ENCODE results near the gene PHLPP1. TPM values are rescaled to one million over a fixed set of nuclear protein-coding genes. Genes with fewer than 3 reads are reported as not detected.
A peak's percentile ranks its signal among the peaks of the same experiment; 100 is the strongest.

Gene PHLPP1
- total RNA-seq, 1 donor from 2014 or later: 5.9 TPM

DNA sequence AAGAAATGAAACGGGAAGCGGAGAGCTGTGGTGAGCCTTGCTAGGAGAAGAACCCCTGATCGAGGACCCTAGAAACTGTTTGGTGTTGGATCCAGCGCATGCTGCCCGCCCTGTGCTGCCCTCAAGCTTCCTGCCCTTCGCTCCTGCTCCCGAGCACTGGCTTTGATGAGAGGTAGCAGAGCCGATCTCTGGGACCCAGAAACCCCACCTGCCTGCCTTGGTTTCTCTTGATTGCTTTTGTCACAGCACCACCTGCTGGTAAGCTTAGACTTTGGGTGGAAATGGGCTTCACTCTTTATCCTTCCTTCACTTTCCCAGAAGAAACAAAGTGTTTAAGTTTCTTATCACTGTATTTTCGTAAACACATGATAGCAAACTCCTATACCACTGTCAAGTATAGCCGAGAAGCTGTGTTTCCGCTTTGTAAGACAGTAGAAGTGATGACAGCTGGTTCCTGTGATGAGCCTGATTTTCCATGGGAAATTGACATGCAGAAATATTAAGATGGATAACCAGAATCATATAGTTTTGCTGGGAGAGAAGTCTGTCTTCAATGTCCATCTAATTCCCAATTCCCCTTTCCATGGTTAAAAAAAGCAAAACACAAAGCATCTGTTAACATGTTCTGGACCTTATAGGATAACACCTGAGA lies 267.4 kb downstream of the PHLPP1 start:
- peak; percentile 83 for ATAC-seq
- intact Hi-C loops (cut with micrococcal nuclease): loop anchor here (5.0 kb wide), 2 partner anchors 265 to 390 kb away; partner anchors contain the start of gene PHLPP1
- peak; percentile 51 for DNase-seq

DNA sequence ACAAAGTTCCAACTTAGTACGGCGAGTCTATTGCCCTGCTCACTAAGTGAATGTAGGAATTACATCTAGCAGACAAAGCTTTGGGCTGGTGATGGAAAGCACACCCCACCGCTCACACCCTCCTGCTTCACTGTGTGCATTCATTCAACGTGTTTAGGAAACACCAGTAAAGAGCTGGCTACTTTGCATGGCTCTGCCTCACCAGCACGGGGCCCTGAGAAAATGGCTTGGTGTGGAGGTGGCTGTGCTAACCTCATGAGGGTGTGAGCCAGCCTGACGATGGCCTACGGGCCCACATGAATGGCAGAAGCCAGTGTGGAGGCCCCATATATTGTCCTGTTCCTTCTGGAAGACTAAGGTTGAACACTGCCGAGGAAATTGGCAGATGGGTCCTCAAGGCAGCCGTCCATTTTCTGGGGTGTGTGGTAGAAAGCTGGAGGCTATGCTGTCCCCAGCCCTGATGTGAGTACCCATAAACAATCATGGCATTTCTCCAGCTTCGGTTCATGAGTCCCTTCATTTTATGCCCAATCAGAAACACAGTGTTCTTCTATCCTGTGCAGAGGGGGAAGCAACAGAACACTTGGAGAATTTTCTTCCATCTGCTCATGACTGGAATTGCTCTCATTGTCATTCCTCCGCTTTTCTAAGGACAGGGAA lies 269.4 kb downstream of the PHLPP1 start:
- intact Hi-C loops (cut with micrococcal nuclease): loop anchor here (5.0 kb wide), 2 partner anchors 267 to 392 kb away; partner anchors contain the start of gene PHLPP1
- ATAC-seq: no peak
- DNase-seq: no peak

DNA sequence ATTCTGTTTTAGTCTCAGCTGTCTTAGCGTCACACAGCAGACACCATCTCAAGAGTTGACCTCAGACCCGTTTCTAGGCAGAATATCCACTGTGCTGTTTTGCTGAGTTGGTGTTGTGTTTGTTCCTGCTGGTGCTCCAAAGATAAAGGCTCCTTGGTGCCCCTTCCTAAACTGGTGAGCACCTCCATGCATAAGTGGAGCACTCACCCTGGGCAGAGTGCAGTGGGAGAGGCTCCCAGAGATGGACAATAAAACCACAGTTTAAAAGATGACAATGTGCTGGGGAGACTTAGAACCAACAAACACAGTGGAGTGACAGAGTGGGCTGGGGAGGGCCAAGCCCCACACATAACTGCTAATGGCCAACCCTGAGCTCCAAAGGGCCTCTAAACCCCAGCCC lies 271.1 kb downstream of the PHLPP1 start:
- ATAC-seq (no peak), DNase-seq (no peak)
- intact Hi-C loops (cut with micrococcal nuclease): no loop called here

DNA sequence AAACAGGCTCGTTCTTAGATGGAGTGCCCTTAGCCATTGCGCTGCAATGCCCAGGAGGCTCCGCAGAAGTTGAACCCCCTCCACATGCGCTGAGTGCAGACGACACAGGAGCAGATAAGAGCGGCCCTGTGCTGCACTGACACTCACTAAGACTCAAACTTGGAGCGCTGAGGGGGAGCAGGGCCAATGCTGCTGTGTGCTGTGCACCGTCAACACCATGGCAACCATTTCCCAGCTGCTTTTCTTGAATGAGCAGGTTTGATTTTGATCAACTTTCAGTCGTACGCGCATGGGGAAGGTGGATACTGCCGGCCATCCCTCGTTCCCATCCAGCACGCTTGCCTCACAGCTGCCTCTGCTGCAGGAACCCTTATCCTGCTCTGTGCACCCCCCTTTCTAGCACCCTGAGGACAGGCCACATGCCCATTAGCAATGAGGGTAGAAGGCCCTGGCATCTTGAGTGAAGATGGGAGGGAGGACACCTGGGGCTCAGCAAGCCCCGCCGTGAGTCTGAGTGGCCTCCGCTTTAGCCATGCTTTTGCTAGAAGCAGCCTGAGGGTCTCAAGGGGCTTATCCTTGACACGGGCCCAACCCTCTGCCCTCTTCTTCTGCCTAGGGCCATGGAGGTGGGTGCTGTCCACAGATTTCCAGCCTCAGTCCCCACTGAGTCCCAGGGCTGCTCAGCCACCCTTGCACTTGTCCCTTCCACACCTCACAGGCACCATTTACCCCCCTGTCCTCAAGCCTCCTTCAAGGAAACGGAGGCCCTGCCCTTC lies 271.9 kb downstream of the PHLPP1 start:
- intact Hi-C loops (cut with micrococcal nuclease): no loop called here
- ATAC-seq (no peak), DNase-seq (no peak)

DNA sequence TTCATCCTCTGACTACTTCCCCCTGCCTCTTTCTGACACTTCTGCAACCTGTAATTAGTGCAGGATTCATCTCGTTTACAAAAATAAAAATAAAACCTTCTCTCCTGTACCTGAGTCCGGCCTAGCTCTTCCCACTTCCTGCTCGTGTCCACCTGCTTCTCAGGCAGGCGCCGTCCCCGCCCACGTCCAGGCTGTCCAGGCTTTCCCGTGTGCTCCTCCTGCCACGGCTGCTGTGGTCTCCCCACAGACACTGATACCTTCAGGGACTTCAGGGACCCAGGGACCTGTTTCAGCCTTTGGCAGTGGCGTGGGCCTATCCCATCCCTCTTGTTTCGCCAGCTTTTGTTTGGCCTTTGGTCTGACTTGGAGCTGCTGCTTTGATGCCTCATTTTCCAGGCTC lies 272.5 kb downstream of the PHLPP1 start:
- no peak for ATAC-seq
- intact Hi-C loops (cut with micrococcal nuclease): no loop called here
- no peak for DNase-seq

DNA sequence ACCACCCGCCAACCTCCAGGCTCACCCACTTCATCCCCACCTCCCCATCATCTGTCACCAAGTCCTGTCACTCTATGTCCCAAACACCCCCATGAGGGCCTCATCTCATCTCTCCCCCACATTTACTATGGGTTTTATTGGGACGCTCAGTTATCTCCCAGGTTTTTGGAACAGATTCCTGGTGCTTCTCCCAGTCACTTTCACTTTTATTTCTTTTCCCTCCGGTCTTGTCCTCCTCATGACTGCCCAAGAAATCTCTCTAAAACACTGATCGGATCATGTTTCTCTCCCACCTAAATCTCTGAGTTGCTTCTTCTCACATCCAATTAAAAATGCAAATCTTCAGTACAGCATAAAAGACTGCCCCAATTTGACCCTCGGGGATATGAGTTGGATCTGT lies 273.1 kb downstream of the PHLPP1 start:
- DNase-seq (no peak), ATAC-seq (no peak)
- intact Hi-C loops (cut with micrococcal nuclease): no loop called here

DNA sequence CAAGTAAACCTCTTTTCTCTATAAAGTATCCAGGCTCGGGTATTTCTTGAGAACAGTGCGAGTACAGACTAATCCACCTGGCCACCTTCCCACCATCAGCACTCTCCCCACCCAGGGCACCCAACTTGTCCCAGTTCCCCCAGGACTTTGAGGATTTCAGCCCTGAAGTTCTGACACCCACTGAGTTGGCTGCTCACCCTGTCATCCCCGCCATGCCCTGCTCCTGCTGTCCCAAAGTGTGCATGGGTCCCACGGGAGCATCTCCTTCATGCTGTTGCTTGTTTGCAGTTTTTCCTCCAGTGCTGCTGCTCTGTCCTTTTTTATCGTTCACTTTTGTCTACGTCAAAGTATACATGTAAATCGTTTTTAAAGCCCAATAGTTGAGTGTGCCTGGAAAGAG lies 273.9 kb downstream of the PHLPP1 start:
- no peak for DNase-seq
- intact Hi-C loops (cut with micrococcal nuclease): no loop called here
- no peak for ATAC-seq

DNA sequence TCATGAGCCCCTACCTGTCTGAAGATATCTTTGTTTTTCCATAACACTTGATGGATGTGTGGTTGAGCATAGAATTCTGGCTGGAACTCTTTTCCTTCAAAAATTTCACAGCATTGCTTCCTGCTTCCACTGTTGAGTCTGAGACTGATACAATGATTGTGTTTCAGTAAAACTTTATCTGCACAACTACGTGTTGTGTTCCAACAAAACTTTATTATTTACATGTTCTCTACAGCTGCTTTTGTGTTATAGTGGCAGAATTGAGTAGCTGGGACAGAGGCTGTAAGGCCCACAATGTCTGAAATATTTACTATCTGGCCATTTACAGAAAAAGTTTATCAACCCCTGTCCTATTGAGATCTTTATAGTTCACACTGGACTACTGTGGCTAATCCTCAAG lies 275.3 kb downstream of the PHLPP1 start:
- DNase-seq: no peak
- intact Hi-C loops (cut with micrococcal nuclease): no loop called here
- no peak for ATAC-seq

DNA sequence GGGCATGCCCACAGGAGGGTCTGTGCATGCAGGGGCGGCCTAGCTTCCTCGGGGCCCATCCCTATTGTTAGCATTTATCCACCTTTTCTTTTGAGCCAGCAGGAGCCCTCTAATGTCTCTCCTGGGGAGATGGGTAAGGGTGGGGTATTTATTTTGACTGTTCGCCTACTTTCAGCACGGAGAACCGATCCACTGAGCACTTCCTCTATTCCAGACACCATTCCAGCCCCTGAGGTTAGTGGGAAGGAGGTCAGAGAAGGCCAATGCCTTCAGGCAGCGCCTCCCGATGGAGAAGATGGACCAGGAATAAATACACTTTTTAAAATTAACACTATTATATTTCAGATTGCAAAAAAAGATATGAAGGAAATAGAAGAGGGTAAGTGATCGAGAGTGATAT lies 276.0 kb downstream of the PHLPP1 start:
- ATAC-seq: no peak
- DNase-seq: no peak
- intact Hi-C loops (cut with micrococcal nuclease): no loop called here

DNA sequence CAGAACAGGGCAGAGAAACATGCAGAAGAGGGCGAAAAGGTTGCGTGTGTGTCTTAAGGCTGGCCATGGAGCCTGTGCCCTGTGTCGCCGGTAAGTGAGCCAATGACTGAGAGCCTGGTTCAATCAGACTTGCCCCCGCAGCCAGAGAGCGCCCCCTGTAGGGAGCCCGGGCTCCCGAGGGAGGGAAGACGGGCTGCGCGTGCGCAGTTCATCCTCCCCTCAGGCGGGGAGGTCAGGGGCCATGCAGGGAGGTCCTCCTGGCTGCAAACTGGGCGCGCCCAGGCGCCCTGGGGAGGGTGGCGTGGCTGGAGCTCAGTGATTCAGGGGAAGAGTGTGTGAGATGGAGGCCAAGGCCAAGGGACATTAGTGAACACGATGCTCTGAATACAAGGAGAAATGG lies 276.6 kb downstream of the PHLPP1 start:
- intact Hi-C loops (cut with micrococcal nuclease): no loop called here

DNA sequence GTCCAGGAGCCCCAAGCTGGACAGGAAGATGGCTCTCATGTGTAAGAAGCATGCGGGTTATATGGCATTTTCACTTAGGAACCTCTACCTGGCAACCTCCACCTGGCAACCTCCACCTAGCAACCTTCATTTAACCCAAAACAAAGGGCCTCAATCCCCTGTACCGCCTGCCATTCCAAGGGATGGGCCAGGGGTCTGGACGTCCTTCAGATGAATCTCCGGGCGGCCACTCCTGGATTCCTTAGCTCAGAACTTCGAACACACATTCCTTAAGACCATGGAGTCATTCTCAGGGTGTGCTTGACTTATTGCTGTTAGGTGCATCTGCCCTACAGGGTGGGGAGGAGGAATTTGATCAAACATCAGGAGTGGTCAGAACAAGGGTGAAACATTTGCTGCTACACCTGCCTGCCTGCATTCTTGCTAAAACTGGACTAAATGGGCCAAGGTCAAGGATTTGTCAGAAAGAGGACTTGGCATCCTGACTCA lies 277.6 kb downstream of the PHLPP1 start:
- no peak for ATAC-seq
- no peak for DNase-seq
- intact Hi-C loops (cut with micrococcal nuclease): no loop called here

More for the DNA sequence above, 276.6 kb downstream of the PHLPP1 start:
- no peak for DNase-seq
- ATAC-seq: no peak

DNA sequence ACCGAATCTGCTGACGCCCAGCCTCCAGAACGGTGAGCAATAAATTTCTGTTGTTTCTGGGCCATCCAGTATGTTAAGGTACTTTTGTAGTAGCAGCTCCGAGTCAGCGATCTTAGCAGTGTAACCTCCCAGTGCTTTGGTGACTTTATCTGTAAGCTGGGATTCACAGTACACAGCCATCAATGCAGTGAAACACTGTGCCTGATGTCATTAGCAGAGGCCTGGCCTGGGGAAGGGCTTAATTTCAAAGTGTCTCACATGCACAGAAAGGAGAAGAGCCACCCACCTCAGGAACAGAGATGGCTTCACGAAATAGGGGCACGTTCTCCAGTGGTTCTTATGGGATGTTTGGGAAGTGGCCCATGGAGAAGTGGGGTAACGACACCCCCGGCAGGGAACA lies 281.2 kb downstream of the PHLPP1 start:
- DNase-seq (no peak), ATAC-seq (no peak)
- intact Hi-C loops (cut with micrococcal nuclease): no loop called here

DNA sequence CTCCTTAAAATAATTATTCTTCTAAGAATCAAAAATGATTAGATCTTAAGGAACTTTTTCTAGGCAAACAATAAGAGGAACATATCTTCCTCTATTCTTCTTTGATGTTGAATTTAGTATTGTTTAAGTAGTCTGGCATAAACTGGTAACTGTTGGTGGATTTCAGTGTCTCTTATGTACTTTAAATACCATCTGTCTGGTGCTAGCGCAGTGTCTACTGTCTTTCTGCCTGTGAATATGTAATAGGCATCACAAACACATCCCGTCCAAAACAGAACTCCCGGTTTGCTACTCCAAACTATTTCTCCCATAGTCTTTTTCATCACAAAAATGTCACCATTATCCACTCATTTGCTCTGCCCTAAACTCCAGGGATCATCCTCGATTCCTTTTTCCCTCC lies 281.7 kb downstream of the PHLPP1 start:
- ATAC-seq (no peak), DNase-seq (no peak)
- intact Hi-C loops (cut with micrococcal nuclease): no loop called here

DNA sequence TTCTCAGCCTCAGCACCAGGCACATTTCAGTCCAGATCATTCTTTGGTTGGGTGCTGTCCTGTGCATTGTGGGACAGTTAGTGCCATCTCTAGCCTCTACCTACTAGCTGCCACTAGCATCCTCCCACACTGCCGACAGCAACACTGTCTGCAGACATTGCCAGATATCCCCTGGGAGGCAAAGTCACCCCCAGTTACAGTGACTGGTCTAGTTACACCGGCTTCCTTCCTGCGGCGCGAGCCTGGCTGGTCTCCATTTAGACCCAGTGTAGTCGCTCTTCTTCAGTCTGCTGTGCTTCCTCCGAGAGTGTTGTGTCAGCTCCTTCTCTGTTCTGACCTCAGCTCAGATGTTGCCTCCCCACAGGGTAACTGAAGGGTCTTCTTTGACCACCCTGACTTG lies 283.1 kb downstream of the PHLPP1 start:
- intact Hi-C loops (cut with micrococcal nuclease): no loop called here
- ATAC-seq: no peak
- no peak for DNase-seq

DNA sequence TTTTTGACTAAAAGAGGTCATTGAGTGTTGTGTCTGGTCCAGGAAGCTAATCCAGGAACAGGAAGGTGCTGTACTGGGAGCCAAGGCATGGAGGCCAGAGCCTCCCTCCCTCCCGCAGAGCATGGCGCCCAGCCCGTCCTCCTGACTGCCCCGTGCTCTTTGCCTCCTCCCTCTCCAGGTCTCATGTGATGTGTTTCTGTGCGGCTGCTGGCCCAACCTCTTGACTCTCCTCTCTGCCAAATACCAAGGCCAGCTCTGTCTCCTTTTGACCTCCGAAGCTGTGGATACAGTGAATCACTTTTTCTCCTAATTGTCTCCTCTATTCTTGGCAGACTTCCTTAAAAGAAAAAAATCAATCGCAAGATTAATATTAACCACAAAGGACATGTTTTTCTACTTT lies 284.1 kb downstream of the PHLPP1 start:
- intact Hi-C loops (cut with micrococcal nuclease): no loop called here
- ATAC-seq (peak; percentile 90), DNase-seq (peak; percentile 72)

DNA sequence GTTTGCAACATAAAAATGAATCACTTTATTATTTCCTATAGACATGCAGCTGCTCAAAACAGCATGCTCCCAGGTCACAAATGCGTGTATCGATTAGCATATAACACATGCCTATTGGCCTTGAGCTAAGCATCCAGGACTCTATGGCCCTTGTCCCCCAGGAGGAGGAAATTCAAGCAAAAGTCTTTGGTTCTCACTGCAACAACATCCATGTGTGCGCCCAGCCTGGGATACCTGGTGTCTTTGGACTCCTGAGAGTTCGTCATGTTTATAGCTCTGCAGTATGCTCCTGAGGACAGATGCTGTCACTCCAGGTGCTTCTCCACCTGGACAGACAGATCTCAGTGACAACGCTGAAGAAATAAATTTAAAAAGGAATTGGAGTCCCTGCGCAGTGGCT lies 284.6 kb downstream of the PHLPP1 start:
- ATAC-seq: no peak
- no peak for DNase-seq
- intact Hi-C loops (cut with micrococcal nuclease): no loop called here

DNA sequence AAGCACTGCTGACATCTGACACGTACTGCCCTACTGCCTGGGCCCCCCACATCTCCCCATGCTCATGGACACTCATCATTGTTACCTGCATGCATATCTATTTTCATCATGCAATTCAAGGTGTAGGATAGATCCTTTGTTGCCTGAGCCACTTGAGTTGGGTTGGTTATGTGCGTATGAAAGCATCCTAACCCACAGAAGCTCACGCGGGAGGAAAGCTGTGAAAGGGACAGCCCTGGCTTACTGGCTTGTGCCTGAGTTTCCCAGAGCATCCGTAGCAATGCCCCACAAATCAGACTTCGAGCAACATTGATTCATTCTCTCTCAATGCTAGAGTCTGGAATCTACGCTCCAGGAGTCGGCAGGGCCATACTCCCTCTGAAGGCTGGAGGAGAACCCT lies 285.5 kb downstream of the PHLPP1 start:
- ATAC-seq (no peak), DNase-seq (no peak)
- intact Hi-C loops (cut with micrococcal nuclease): no loop called here

DNA sequence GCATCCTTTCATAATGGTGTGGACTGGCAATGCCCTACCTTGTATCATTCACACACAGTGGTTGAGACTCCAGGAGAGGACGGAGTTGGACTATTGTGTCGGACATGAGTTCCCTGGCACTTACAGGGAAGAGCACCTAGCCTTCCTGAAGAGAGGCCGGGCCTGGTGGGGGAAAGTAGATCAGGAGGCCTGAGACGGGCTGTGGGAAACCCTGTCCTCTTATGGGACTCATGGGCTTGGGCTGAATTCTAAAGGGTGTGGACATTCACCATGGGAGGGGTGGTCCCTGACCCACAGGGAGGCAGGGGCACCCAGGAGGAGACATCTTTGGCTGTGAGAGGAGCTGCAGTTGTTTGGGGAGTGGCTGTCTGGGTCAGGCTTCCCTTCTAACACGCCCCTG lies 286.5 kb downstream of the PHLPP1 start:
- DNase-seq (no peak), ATAC-seq (no peak)
- intact Hi-C loops (cut with micrococcal nuclease): no loop called here

DNA sequence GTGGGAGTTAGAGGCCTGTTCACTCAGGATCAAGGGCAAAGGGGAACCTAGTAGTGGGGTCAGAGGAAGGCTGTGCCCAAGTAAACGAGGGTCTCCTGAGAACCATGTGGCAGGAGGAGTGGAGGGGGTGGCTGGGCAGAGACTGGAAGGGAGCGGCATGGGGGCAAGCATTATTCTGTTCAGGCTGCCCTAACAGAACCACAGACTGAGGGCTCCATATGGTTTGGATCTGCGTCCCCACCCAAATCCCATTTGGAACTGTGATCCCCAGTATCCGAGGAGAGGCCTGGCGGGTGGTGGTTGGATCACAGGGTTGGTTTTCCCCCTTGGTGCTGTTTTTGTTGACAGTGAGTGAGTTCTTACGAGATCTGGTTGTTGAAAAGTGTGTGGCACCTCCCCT lies 287.0 kb downstream of the PHLPP1 start:
- no peak for ATAC-seq
- no peak for DNase-seq
- intact Hi-C loops (cut with micrococcal nuclease): no loop called here

DNA sequence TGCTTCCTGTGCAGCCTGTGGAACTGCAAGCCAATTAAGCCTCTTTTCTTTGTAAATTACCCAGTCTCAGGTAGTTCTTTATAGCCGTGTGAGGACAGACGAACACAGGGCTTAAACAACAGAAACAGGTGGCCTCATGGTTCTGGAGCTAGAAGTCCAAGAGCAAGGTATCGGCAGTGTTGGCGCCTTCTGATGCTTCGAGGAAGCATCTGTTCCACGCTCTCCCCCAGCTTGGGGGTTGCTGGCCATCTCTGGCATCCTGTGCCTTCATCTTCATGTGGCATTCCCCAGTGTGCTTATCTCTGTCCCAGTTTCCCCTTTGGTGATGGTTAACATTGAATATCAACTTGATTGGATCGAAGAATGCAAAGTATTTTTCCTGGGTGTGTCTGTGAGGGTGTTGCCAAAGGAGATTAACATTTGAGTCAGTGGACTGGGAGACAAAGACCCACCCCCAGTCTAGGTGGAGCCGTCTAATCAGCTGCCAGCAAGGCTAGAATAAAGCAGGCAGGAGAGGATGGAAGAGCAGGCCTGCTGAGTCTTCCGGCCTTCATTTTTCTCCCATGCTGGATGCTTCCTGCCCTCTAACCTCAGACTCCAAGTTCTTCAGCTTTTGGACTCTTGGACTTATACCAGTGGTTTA lies 287.6 kb downstream of the PHLPP1 start:
- intact Hi-C loops (cut with micrococcal nuclease): no loop called here
- ATAC-seq (no peak), DNase-seq (no peak)
